ENCODE results near the gene SPTBN5.
"Not testable (repeated sequence)": the region's sequence is repeated elsewhere in the genome, so short reads cannot be mapped to it uniquely, and the experiment has no call there.

DNA sequence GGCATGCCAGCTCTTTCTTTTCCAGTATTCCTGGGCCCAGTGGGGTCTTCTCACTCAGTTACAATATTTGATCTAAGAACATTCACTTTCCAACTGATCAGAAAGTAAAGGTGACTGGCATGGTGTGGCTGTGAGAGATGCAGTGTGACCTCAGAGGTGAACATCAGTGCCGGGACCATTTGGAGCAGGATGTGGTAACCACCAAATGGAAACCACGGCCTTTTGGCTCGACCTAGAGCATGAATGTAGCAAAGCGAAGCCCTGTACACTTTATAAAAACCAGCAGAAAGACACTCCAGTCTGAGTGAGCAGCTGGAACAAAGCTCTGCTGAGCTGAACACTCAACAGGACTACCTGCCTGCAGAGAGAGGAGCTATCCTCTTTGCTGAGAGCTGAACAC is 62.6 kb downstream of the SPTBN5 start:
- TF ChIP-seq, protein P1, sequence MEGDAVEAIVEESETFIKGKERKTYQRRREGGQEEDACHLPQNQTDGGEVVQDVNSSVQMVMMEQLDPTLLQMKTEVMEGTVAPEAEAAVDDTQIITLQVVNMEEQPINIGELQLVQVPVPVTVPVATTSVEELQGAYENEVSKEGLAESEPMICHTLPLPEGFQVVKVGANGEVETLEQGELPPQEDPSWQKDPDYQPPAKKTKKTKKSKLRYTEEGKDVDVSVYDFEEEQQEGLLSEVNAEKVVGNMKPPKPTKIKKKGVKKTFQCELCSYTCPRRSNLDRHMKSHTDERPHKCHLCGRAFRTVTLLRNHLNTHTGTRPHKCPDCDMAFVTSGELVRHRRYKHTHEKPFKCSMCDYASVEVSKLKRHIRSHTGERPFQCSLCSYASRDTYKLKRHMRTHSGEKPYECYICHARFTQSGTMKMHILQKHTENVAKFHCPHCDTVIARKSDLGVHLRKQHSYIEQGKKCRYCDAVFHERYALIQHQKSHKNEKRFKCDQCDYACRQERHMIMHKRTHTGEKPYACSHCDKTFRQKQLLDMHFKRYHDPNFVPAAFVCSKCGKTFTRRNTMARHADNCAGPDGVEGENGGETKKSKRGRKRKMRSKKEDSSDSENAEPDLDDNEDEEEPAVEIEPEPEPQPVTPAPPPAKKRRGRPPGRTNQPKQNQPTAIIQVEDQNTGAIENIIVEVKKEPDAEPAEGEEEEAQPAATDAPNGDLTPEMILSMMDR (IDR thresholded peaks at IDR 0.05) = not testable (repeated sequence)
- TF ChIP-seq, protein P2, sequence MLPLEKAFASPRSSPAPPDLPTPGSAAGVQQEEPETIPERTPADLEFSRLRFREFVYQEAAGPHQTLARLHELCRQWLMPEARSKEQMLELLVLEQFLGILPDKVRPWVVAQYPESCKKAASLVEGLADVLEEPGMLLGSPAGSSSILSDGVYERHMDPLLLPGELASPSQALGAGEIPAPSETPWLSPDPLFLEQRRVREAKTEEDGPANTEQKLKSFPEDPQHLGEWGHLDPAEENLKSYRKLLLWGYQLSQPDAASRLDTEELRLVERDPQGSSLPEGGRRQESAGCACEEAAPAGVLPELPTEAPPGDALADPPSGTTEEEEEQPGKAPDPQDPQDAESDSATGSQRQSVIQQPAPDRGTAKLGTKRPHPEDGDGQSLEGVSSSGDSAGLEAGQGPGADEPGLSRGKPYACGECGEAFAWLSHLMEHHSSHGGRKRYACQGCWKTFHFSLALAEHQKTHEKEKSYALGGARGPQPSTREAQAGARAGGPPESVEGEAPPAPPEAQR (CRISPR knock-in tag; IDR thresholded peaks at IDR 0.05) = not testable (repeated sequence)
- TF ChIP-seq, protein P3, sequence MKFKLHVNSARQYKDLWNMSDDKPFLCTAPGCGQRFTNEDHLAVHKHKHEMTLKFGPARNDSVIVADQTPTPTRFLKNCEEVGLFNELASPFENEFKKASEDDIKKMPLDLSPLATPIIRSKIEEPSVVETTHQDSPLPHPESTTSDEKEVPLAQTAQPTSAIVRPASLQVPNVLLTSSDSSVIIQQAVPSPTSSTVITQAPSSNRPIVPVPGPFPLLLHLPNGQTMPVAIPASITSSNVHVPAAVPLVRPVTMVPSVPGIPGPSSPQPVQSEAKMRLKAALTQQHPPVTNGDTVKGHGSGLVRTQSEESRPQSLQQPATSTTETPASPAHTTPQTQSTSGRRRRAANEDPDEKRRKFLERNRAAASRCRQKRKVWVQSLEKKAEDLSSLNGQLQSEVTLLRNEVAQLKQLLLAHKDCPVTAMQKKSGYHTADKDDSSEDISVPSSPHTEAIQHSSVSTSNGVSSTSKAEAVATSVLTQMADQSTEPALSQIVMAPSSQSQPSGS (CRISPR knock-in tag; IDR thresholded peaks at IDR 0.05; ENCODE audit: borderline replicate concordance, low read depth) = not testable (repeated sequence)
- TF ChIP-seq ESRRA (CRISPR knock-in tag; IDR thresholded peaks at IDR 0.05; ENCODE audit: borderline replicate concordance) = not testable (repeated sequence)
